Measurements from ENCODE around the gene AK6.
A peak's percentile ranks its signal among the peaks of the same experiment; 100 is the strongest.
"Not testable (repeated sequence)": the region's sequence is repeated elsewhere in the genome, so short reads cannot be mapped to it uniquely, and the experiment has no call there.

Gene AK6

DNA sequence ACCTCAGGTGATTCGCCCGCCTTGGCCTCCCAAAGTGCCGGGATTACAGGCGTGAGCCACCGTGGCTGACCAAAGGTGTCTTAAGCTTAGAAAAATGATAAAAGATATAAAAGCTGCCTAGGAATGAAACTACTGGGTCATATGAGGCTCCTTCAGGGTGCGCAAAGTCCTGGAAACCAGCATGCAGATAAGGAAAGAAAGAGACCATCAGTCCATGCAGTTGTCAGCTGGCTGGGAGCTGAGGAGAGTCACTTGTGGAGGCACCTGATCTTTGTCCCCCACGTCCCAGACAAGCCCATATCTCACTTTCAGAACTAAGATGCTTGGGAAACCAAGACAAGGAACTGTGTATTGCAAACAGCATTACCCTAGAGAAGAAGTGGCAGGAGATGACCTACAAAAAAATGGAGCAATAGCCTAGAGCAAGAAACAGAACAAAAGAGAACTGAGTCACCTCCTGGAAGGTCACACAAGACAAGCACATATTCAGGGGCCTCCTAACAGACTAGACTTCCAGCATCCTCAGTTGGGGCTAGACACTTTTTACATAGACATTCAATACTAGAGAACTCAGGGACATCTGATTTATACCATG, 33.9 kb downstream of the AK6 start:
- DNase-seq (ENCODE audit: low read depth in 3 of 3): no peak

DNA sequence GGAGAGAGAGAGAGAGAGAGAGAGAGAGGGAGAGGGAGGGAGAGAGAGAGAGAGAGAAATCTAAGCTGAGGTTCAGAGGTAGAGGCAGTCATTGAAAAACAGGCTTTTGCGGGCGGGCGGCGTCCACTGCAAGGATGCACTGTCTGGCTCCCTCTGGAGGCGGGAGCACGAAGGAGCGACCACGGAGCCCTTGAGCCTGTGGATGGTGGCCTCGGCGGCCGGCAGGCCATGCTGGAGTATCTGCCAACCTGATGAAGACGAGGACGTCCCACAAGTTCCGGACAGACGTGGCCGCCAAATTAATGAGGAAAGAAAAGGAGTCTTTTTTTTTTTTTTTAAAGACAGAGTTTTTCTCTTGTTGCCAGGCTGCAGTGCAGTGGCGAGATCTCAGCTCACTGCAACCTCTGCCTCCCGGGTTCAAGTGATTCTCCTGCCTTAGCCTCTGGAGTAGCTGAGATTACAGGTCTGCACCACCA, 34.5 kb downstream of the AK6 start:
- DNase-seq (ENCODE audit: low read depth in 3 of 3): peak; percentile 42 to 55 (median 45)

DNA sequence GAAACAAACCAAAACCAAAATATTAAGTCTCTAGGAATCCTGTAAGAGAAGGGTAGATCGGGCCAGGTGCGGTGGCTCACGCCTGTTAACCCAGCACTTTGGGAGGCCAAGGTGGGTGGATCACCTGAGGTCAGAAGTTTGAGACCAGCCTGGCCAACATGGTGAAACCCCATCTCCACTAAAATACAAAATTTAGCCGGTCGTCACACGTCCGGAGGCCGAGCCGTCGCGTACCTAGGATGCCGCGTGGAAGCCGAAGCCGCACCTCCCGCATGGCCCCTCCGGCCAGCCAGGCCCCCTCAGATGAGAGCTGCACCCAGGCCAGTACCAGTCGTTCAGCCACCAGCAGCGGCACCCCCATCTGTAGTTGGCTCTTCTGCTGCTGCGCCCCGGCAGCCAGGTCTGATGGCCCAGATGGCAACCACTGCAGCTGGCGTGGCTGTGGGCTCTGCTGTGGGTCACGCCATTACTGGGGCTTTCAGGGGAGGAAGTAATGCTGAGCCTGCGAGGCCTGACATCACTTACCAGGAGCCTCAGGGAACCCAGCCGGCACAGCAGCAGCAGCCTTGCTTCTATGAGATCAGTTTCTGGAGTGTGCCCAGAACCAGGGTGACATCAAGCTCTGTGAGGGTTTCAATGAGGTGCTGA, 35.5 kb downstream of the AK6 start:
- DNase-seq (ENCODE audit: low read depth in 3 of 3): not testable (repeated sequence)

DNA sequence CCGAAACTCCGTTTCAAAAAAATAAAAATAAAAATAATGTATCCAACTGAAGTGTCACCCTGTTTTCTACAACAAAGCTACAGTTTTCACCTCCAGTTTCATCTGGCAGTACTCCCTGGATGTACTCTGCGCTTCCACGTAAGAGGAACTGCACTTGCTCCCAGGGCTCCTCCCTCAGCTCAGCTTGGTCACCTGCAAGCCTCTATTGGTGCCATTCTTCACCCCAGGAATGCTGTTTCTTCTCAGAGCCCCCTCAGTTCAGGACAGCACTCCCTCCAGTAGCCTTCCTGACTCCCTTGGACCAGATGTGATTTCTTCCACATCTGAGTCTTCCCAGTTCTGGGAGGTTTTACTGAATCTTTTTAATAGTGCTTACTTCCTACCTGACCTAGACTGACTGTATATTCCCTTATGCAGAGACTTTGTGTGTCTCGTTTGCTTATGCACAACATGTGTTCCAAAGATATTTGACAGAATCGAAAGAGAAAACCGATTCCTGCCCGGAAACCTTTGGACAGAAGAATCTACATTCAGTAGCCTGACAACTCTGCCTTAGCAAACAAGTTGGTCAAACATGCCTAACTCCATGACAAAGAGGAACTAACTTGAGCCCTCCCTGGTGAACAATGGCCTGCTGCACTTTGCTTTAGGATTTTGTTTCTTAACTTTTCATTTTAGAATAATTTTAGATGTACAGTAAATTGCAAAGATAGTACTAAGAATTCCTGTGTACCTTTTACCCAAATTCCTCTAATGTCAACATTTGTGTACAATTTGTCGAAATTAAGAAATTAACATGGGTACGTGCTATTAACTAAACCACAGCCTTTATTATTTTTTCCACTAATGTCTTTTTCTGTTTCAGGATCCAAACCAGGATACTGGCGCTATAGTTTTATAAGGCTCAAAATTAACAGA, 37.5 kb downstream of the AK6 start:
- no peak for DNase-seq (ENCODE audit: low read depth in 3 of 3)

DNA sequence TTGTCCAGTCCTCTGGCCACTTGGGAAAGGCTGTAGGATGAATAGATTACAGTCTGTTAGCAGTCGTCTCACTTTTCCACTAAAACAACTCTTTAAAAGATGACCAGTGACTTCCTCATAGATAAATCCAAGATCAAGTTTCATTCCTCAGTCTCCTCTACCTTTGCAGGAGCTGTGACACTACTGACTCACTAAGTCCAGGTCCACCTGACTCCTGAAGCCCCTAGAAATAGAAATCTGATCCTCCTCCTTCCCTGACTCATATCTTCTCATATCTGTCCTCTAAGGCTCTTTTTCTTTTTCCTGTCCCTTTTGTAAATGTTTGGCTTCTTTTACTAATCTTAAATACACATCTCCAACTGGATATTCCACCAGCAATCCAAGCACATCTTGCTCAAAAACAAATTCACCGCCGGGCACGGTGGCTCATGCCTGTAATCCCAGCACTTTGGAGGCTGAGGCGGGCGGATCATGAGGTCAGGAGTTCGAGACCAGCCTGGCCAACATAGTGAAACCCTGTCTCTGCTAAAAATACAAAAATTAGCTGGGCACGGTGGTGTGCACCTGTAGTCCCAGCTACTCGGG, 39.3 kb downstream of the AK6 start:
- DNase-seq (ENCODE audit: low read depth in 3 of 3): no peak

DNA sequence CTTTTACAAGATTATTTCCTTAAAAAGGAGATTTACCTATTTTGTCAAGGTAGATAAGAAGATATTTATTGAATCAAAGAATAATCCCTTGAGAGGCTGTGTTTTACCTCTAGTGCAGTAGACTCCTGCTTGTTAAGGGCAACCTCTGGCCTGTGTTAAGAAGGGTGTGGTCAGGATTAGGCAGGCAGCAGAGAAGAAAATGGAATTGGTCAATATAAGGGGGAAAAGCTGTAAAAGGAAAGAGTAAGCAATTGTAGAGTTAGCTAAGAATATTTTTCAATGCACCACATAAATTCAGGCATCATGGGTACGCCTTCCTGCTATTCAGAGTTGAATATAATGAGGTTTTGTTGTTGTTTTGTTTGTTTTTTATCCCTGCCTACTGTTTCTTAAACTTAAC, 43.0 kb downstream of the AK6 start:
- no peak for DNase-seq (ENCODE audit: low read depth in 3 of 3)

DNA sequence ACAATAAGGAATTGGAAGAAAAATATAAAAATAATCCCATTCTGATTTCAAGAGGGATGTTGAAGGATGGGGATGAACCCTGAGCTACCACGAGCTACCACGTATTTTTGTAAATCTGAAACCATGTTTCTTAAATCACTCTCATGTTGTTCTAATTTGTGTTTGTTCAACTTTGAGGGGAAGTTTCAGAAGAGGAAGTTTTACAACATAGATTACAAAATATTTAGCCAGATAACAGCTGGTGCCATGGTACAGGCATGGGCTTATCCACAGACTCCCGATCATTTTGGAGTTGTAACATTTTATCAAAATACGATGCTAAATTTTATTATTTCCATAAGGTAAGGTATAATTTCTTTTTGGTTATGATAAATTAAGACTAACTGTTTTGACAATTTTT, 51.9 kb downstream of the AK6 start:
- no peak for DNase-seq (ENCODE audit: low read depth in 3 of 3)

DNA sequence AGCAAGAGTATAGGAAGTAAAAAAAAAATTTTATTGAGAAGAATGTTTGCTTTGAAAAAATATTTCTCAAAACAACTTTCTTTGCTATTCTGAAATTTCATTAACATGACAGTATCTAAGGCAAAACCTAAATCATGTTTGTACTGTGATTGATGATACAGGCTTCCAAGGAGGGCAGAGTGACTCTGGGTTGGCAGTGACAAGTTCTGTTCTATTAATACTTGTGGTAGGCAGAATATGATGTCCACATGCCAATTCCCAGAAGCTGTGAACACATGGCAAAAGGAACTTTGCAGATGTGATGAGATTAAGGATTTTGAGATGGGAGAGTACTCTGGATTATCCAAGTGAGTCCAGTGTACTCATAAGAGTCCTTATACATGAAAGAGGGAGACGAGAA, 53.3 kb downstream of the AK6 start:
- DNase-seq (ENCODE audit: low read depth in 3 of 3): no peak

DNA sequence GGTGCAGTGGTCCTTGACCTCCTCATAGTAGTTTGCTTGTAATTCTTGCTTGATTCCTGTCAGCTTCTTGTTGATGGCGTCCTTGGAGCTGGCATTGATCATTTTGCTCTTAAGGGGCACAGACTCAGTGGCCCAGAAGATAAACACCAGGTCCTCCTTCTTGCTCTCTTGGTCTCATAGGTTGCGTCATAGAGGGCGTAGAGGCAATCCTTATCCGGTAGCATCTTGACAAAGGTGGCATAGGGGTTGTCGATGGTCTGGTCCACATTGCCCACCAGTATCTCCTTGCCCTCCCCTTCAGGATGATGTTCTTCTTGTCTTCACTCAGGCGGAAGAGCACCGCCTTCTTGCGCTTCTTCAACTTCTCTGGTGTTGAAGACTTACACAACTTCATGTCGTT, 55.9 kb downstream of the AK6 start:
- DNase-seq (ENCODE audit: low read depth in 3 of 3): no peak

DNA sequence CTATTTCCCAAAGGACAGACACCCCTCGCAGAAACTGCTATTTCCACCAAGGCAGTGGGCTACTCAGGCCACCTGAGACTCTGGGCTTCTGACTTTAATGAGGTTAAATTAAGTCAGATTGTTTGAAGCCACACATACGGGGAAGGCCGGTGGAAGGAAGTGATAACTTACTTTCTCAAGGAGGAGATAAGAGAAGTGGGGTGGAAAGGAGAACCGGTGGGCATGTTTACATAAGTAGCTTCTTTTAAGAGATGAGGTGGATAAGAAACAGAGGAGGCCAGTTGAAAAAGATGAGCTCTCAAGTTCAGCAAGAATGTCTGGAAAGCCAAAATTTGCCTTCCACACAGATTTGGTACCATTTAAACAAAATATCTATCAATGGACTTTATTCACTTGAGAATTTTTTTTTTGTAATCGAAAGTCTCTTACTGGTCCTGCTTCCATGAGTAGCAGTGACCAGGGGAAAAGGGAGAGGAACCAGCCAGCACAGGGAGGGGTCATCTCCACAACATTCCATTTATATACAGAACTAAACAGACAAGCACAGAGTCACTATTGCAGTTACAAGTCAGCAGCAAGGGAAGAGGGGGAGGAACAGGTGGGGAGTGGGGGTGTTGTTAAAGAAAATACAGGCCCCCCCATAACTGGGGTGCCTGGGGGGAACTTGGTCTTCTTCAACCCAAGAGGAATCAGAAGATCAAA, 56.7 kb downstream of the AK6 start:
- no peak for DNase-seq (ENCODE audit: low read depth in 3 of 3)

DNA sequence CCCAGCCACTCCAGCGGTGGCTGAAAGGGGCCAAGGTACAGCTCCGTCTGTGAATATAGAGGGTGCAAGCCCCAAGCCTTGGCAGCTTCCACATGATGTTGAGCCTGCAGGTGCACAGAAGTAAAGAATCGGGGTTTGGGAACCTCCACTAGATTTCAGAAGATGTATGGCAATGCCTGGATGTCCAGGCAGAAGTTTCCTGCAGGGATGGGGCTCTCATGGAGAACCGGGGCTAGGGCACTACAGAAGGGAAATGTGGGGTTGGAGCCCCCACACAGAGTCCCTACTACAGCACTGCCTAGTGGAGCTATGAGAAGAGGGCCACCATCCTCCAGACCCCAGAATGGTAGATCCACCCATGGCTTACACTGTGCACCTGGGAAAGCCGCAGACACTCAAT, 59.9 kb downstream of the AK6 start:
- no peak for DNase-seq (ENCODE audit: low read depth in 3 of 3)

DNA sequence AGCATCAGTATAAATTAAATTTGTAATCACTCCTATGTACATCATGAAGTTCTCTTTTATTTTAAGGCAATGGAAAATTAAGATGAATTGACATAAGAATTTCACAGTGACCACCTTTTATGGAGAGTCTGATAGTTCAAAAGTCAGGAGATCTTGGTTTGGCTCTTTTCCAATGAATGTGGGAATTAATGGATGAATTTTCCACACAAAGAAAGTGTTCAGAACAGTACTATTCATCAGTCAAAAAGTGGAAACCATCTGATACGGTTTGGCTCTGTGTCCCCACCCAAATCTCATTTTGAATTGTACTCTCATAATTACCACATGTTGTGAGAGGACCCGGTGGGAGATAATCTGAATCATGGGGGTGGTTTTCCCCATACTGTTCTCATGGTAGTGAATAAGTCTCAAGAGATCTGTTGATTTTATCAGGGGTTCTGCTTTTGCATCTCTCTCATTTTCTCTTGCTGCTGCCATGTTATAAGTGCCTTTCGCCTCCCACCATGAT, 61.2 kb downstream of the AK6 start:
- no peak for DNase-seq (ENCODE audit: low read depth in 3 of 3)

DNA sequence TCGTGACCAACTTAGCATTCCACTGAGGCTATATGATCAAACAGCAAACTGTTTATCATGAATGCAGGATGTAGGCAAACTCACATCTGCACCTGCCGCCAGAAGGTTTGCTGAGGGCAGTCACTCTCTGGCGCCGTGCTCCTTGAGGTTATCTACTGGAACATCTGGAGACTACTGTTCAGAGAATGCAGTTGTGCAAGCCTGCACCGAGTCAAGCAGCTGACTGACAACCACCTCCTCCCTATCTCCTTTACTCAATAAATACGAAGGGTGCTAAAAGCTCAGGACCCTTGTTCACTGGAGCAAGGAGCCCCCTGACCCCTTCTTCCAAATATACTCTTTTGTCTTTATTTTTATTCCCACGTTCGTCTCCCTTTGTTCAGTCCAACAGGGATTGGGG, 63.8 kb downstream of the AK6 start:
- DNase-seq (ENCODE audit: low read depth in 3 of 3): no peak

Data from stimulated activated CD4-positive, alpha-beta T cell treated with anti-CD3 and anti-CD28 coated beads, TNF-alpha, amount 100 ng/mL, for 4 hours (primary cell).